IPS-11a (cell line): ENCODE measurements around the gene HMCN2.

ENCODE experiments used
- H3K4me3 ChIP-seq: one replicate; pipeline ENCODE4 v1.5.1; 2013; ENCODE audit warnings: low read depth, low read length, control low read depth

HMCN2 gene

GRCh38 chr9:130409246-130409645 is 143.7 kb downstream of the HMCN2 start:
- H3K4me3 ChIP-seq = no peak overlapping the region

- H3K4me3 ChIP-seq = no peak overlapping the region
These were observed 144.9 kb downstream of the HMCN2 start for GRCh38 chr9:130410443-130410842.

DNA sequence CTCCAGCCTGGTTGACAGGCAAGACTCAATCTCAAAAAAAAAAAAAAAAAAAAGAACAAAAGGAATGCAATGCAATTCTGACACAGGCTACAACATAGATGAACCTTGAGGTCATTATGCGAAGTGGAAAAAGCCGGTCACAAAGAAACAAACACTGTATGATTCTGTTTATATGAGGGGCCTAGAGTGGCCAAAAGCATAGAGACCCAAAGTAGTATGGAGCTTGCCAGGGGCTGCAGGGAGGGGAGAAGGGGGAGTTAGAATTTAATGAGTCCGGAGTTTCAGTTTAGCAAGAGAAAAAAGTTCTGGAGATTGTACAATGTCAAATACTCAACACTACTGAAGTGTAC is 146.0 kb downstream of the HMCN2 start:
- H3K4me3 ChIP-seq = no peak overlapping the region

DNA sequence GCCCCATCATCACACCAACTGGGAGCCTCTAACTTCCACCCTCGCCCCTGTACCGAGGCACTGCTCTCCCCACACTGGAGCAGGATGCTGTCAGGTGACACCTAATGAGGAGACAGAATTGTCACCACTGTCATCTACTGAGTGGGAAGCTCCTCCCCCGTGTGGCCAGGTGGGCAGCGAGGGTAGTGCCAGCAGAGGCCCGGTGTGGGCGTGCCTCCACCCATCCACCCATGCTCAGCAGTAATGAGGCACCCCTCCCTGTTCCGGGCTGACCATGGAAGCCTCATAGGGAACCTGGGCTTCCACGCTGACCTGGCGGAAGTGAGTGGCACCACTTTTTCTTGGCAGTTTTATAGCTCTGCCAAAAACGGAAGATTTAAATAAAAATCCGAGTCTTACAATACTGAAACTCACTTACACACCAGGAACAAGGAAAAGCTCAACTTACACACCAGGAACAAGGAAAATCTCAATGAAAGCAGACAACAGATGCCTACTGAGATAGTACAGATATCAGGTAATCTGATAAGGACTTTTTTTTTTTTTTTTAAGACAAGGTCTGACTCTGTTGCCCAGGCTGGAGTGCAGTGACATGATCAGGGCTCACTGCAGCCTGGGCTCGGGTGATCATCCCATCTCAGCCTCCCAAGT is 148.6 kb downstream of the HMCN2 start:
- no peak overlapping the region for H3K4me3 ChIP-seq

- H3K4me3 ChIP-seq = no peak overlapping the region
These were observed 149.6 kb downstream of the HMCN2 start for GRCh38 chr9:130414910-130415746.

- no peak overlapping the region for H3K4me3 ChIP-seq
These were observed 152.0 kb downstream of the HMCN2 start for GRCh38 chr9:130417602-130418001.

DNA sequence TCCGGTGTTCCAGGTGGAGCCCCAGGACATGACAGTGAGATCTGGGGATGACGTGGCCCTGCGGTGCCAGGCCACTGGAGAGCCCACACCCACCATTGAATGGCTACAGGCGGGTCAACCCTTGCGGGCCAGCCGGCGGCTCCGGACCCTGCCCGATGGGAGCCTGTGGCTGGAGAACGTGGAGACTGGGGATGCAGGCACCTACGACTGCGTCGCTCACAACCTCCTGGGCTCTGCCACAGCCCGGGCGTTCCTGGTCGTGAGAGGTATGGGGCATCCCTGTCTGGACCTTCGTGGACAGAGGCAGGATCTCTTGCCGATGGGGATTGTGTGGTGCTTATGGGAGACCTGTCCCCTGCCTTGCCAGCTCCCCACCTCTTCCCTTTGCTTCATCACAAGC is 153.2 kb downstream of the HMCN2 start:
- no peak overlapping the region for H3K4me3 ChIP-seq

DNA sequence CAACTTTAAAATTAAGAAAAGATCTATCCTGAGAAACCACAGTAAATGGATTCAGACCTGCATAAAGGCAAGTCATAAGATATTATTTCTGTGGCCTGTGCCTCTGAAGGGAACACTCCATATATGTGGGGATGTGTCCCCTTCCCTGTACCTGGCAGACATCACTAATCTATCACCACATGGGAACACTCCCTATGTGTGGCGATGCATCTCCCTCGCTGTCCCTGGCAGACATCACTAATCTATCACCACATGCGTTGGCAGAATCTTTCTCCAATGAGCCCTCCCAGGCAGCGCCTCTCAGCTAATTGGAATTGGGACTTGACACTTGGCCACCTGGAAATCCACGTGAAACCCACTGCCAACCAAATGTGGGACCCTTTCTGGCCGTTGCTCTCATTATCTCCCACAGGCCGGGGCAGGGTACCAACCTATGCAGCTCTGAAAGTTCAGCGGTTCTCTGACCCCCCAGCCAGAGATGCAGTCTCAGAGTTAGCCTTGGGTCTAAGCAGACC is 154.0 kb downstream of the HMCN2 start:
- no peak overlapping the region for H3K4me3 ChIP-seq

DNA sequence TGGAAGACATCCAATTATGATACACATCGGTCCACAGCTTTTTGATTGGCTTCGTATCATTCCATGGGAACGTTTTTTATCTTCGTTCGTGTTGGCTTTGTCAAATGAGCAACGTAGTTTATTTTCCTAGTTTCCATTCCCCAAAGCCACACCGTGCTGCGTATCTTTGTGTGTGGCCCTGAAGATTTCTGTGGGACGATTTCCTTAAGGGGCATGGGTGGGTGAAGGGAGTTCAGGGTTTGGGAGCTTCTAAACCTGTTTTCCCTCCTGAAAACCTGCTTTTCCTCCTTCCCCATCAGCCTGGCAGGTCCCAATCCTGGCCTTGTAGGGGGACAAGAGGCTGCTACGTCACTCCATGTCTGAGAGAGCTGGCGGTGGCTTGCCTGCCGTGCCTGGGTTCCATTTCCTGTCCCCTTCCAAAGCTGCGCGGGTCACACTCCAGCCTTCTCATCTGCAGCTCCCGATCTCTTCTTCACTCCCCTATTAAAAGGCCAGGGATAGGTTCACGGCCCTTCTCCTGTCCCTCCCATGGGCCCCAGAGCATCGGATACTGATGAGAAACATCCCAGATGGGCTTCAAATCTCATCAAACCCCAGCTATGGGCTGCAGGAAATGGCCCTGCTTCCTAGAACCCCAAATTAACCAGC is 155.7 kb downstream of the HMCN2 start:
- H3K4me3 ChIP-seq = no peak overlapping the region

DNA sequence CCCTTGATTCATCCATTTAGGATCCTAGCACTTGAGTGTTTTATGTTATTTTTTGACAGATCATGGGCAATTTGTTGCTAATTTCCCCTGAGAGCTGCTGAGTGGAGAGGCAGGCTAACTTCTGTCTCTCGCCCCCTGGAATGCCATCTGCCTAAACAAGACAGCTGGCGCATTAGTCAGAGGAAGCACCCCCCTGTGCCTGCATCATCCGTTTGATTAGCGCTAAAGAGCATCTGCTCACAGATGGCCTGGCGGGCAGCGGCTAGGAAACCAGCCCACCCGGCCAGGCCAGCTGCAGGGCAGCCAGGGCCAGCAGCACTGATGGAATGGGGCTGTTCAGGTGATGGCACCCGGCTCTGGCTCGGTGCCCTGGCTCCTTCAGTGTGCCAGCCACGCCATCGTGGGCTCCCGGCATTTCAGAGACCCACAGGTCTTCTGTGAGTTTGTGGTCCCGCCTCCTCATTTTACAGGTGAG is 156.3 kb downstream of the HMCN2 start:
- H3K4me3 ChIP-seq = no peak overlapping the region

DNA sequence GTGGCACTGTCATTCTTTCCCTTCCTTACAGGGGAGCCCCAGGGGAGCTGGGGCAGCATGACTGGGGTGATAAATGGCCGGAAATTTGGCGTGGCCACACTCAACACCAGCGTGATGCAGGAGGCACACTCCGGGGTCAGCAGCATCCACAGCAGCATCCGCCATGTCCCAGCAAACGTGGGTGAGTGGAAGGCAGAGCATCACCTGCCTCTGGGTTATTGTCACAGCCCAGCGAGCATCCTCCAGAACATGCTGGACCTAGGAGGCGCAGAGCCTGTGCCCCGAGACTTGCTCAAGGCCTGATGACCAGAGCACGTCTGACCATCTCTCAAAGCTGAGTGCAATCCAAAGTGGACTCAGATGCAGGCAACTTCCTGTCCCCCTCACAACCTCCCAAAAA is 157.0 kb downstream of the HMCN2 start:
- H3K4me3 ChIP-seq = no peak overlapping the region

DNA sequence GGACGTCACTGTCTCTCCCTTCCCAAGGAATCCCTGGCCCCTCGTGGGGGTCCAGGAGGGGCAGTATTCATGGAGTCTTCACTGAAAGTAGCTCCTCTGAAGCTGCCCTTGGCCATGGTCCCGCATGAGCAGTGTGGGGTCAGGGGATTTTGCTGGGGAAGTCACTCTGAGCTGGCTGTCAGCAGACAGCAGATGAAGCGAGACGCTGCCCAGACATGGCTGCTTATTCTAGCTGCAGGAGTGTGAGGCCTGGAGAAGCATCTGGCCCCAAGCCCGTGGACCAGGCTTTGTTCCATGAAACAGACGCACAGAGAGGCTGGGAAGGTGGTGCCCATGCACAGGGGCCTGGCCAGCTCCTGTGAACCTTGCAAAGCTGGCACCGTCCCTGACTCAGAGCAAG is 157.7 kb downstream of the HMCN2 start:
- no peak overlapping the region for H3K4me3 ChIP-seq

GRCh38 chr9:130424595-130425454 is 159.3 kb downstream of the HMCN2 start:
- no peak overlapping the region for H3K4me3 ChIP-seq

GRCh38 chr9:130425741-130426466 is 160.3 kb downstream of the HMCN2 start:
- H3K4me3 ChIP-seq = no peak overlapping the region

DNA sequence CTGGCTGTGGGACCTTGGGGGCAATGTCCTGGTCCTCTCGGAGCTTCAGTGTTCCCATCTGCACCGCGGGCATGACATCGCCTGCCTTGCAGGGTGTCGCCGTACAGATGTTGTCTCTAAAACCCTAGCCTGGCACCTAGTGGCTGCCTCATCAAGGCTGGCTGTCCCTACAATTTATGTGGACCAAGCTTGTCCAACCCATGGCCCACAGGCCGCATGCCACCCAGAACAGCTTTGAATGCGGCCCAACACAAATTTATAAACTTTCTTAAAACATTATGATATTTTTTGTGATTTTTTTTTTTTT is 160.9 kb downstream of the HMCN2 start:
- H3K4me3 ChIP-seq = no peak overlapping the region

GRCh38 chr9:130426883-130427282 is 161.3 kb downstream of the HMCN2 start:
- no peak overlapping the region for H3K4me3 ChIP-seq

GRCh38 chr9:130427326-130427725 is 161.8 kb downstream of the HMCN2 start:
- H3K4me3 ChIP-seq = no peak overlapping the region

DNA sequence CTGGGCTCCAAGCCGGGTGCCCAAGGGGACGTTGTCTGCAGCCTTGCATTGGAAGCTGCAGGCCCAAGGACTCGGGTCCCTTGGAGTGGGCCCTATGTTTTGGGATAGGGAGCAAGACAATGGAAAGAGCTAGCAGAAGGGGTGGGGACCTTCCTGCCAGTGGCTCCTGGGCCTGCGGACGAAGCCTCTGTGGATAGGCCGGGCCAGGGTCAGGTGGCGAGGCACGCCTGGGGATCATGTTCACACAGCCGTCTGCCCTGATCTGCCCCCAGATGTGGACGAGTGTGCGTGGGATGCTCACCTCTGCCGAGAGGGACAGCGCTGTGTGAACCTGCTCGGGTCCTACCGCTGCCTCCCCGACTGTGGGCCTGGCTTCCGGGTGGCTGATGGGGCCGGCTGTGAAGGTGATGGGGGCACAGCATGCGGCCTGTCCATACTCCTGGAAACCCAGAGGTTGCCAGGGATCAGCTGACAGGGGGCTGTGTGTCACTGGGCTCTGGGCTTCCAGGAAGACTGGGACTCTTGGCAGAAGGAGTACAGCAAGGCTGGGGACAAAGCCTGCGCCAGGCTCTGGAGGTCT is 162.6 kb downstream of the HMCN2 start:
- no peak overlapping the region for H3K4me3 ChIP-seq

DNA sequence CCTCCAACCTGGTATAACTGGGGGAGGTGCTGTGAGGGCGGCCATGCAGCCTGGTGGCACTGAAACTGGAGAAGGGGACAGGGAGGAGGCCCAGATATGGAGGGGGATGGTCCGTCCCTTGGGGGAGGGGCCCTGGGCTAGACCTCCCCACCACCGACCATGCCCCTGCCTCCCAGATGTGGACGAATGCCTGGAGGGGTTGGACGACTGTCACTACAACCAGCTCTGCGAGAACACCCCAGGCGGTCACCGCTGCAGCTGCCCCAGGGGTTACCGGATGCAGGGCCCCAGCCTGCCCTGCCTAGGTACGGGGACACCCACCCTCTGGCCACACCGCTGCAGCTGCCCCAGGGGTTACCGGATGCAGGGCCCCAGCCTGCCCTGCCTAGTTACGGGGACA is 163.8 kb downstream of the HMCN2 start:
- H3K4me3 ChIP-seq = no peak overlapping the region

DNA sequence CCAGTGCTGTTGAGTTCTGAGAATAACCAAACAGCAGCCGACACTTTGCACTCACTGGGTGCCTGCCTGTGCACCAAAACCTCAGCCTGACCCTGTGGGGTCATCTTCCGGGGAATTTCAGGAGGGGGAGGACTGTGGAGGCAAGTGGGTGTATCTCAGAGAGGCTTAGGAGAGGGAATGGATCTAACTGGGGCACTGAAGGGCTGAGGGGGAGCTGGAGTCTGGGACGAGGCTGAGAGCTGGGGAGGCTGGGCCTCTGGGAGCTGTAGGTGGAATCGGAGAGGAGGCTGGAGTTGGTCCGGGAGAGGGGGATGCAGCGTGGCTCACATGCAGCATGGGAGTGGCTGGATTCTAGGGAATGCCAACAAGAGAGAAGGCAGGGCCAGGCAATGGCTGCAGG is 164.3 kb downstream of the HMCN2 start:
- H3K4me3 ChIP-seq = no peak overlapping the region
